IMR-90 (cell line): Measurements from ENCODE around the gene ZYG11B. TPM values are rescaled to one million over a fixed set of nuclear protein-coding genes. Genes with fewer than 3 reads are reported as not detected.
A peak's percentile ranks its signal among the peaks of the same experiment; 100 is the strongest.

Experiments
- ATAC-seq: fragments of 200-7000 bp; cut with Tn5 transposase; 2 replicates; pipeline ENCODE4 v1.9.1; 2020; ENCODE audit warnings: low read depth, mild to moderate bottlenecking, moderate library complexity
- BruUV-seq: library from RNA; stranded (reverse); fragments of 400-500 nt; replicated peaks from 2 replicates; lab custom pipeline; 2021; lab: Mats Ljungman, UMichigan
- CTCF ChIA-PET: fragments of 300-600 bp; formaldehyde crosslinking; extraction: SDS; loops from one replicate; lab custom pipeline; 2021; ENCODE audit warnings: antibody characterized with exemption; lab: Yijun Ruan, JAX
- POLR2A ChIA-PET: fragments of 300-600 bp; sonication (Branson Sonifier 250); formaldehyde crosslinking; loops from one replicate; lab custom pipeline; 2022; ENCODE audit warnings: antibody characterized with exemption; ENCODE audit not compliant: unreplicated experiment; lab: Charles Lee
- DNase-seq: peaks from one replicate; pipeline ENCODE4 v3.0.0; 2013
- H2AFZ ChIP-seq: replicated peaks from 2 replicates; pipeline ENCODE3; 2013; ENCODE audit warnings: low read length, mild to moderate bottlenecking; ENCODE audit not compliant: poor library complexity
- H2AK5ac ChIP-seq: 2 replicates; pipeline ENCODE4 v1.6.1; 2013; ENCODE audit warnings: low read depth, low read length, inconsistent platforms
- H2AK9ac ChIP-seq: replicated peaks from 2 replicates; pipeline ENCODE3; 2013; ENCODE audit warnings: mild to moderate bottlenecking, low read depth, low read length, moderate library complexity; ENCODE audit not compliant: poor library complexity
- H2BK120ac ChIP-seq: 2 replicates; pipeline ENCODE4 v1.6.1; 2013; ENCODE audit warnings: low read depth, low read length, inconsistent platforms
- H2BK15ac ChIP-seq: 3 replicates; pipeline ENCODE4 v1.6.1; 2013; ENCODE audit warnings: low read depth, low read length, inconsistent platforms
- H2BK20ac ChIP-seq: 2 replicates; pipeline ENCODE4 v1.6.1; 2013; ENCODE audit warnings: low read depth, mild to moderate bottlenecking, inconsistent platforms, low read length, moderate library complexity
- H2BK5ac ChIP-seq: 2 replicates; pipeline ENCODE4 v1.6.1; 2013; ENCODE audit warnings: mild to moderate bottlenecking, low read depth, low read length, inconsistent platforms; ENCODE audit not compliant: poor library complexity, severe bottlenecking
- H3K14ac ChIP-seq: replicated peaks from 2 replicates; pipeline ENCODE4 v1.6.1; 2013; ENCODE audit warnings: low read depth, low read length, inconsistent platforms
- H3K18ac ChIP-seq: 2 replicates; pipeline ENCODE4 v1.6.1; 2013; ENCODE audit warnings: low read depth, low read length, control low read depth
- H3K23ac ChIP-seq: 2 replicates; pipeline ENCODE4 v1.6.1; 2013; ENCODE audit warnings: low read depth, low read length, inconsistent platforms
- H3K27ac ChIP-seq: 2 replicates; pipeline ENCODE4 v1.5.1; 2013; ENCODE audit warnings: mild to moderate bottlenecking, control low read depth, low read length; ENCODE audit not compliant: insufficient read depth
- H3K27me3 ChIP-seq: 2 replicates; pipeline ENCODE4 v1.6.1; 2013; ENCODE audit warnings: low read length; ENCODE audit not compliant: control insufficient read depth, insufficient read depth
- H3K36me3 ChIP-seq: 2 replicates; pipeline ENCODE4 v1.6.1; 2013; ENCODE audit warnings: low read length, mixed read lengths; ENCODE audit not compliant: control insufficient read depth, insufficient read depth
- H3K4ac ChIP-seq: 2 replicates; pipeline ENCODE4 v1.6.1; 2013; ENCODE audit warnings: low read depth, low read length, inconsistent platforms
- H3K4me1 ChIP-seq: 2 replicates; pipeline ENCODE4 v1.6.1; 2013; ENCODE audit warnings: low read length, mixed read lengths; ENCODE audit not compliant: control insufficient read depth, insufficient read depth
- H3K4me2 ChIP-seq: 2 replicates; pipeline ENCODE4 v1.6.1; 2013; ENCODE audit warnings: low read depth, mild to moderate bottlenecking, control low read depth, low read length, moderate library complexity
- H3K4me3 ChIP-seq: 2 replicates; pipeline ENCODE4 v1.5.1; 2013; ENCODE audit warnings: low read depth, mild to moderate bottlenecking, control low read depth, low read length, moderate library complexity; ENCODE audit not compliant: insufficient read depth
- H3K56ac ChIP-seq: 2 replicates; pipeline ENCODE4 v1.6.1; 2013; ENCODE audit warnings: low read length, inconsistent platforms; ENCODE audit not compliant: insufficient read depth; ENCODE audit errors: extremely low read depth
- H3K79me1 ChIP-seq, 2 experiments: 2 replicates each; pipeline ENCODE4 v1.6.1; 2013; ENCODE audit warnings: low read length in 2 of 2, inconsistent platforms in 1 of 2, low read depth in 1 of 2
- H3K9ac ChIP-seq: 2 replicates; pipeline ENCODE4 v1.6.1; 2013; ENCODE audit warnings: low read depth, low read length, control low read depth
- H3K9me1 ChIP-seq: 2 replicates; pipeline ENCODE4 v1.6.1; 2013; ENCODE audit warnings: low read length, inconsistent platforms; ENCODE audit not compliant: insufficient read depth
- H3K9me3 ChIP-seq: 2 replicates; pipeline ENCODE4 v1.6.1; 2013; ENCODE audit warnings: low read length; ENCODE audit not compliant: control insufficient read depth, insufficient read depth
- H4K20me1 ChIP-seq: 2 replicates; pipeline ENCODE4 v1.6.1; 2013; ENCODE audit warnings: low read length, inconsistent platforms; ENCODE audit not compliant: insufficient read depth
- H4K5ac ChIP-seq: 2 replicates; pipeline ENCODE4 v1.6.1; 2013; ENCODE audit warnings: mild to moderate bottlenecking, low read depth, low read length, control low read depth
- H4K8ac ChIP-seq, 2 experiments: 2 replicates each; pipeline ENCODE4 v1.6.1; 2013; ENCODE audit warnings: low read depth in 2 of 2, low read length in 2 of 2, control low read depth in 1 of 2, inconsistent platforms in 1 of 2
- H4K91ac ChIP-seq: 2 replicates; pipeline ENCODE4 v1.6.1; 2013; ENCODE audit warnings: low read depth, low read length, inconsistent platforms; ENCODE audit not compliant: insufficient read depth
- BHLHE40 ChIP-seq: fragments of 150-350 bp; IDR thresholded peaks from 2 replicates; pipeline ENCODE4 v1.6.1; 2016; ENCODE audit warnings: mild to moderate bottlenecking, low read depth, low read length
- CEBPB ChIP-seq: IDR thresholded peaks from 2 replicates; pipeline ENCODE4 v1.6.1; 2012; ENCODE audit warnings: low read depth, low read length, improper control_type of control experiment
- CHD1 ChIP-seq: IDR thresholded peaks from 2 replicates; pipeline ENCODE4 v1.6.1; 2012; ENCODE audit warnings: low read depth, low read length, improper control_type of control experiment
- FOS ChIP-seq: fragments of 150-350 bp; IDR thresholded peaks from 2 replicates; pipeline ENCODE4 v1.6.1; 2016; ENCODE audit warnings: low read depth, low read length
- MAFK ChIP-seq: IDR thresholded peaks from 2 replicates; pipeline ENCODE4 v1.6.1; 2012; ENCODE audit warnings: low read depth, low read length, improper control_type of control experiment
- MXI1 ChIP-seq: IDR thresholded peaks from 2 replicates; pipeline ENCODE4 v1.6.1; 2012; ENCODE audit warnings: low read depth, mild to moderate bottlenecking, low read length, moderate library complexity, borderline replicate concordance
- NFE2L2 ChIP-seq: fragments of 150-350 bp; IDR thresholded peaks from 2 replicates; pipeline ENCODE4 v1.6.1; 2016; ENCODE audit warnings: low read depth, mild to moderate bottlenecking, low read length
- RAD21 ChIP-seq: IDR thresholded peaks from 2 replicates; pipeline ENCODE4 v1.6.1; 2012; ENCODE audit warnings: low read length, improper control_type of control experiment
- RCOR1 ChIP-seq: IDR thresholded peaks from 2 replicates; pipeline ENCODE4 v1.6.1; 2012; ENCODE audit warnings: mild to moderate bottlenecking, low read length, improper control_type of control experiment; ENCODE audit not compliant: insufficient replicate concordance
- USF2 ChIP-seq: fragments of 150-350 bp; IDR thresholded peaks from 2 replicates; pipeline ENCODE4 v1.6.1; 2017; ENCODE audit warnings: mild to moderate bottlenecking, antibody characterized with exemption, low read length, low read depth
- WGBS, 2 experiments: methylation state at CpG; one replicate each; pipeline versions ENCODE4 v1.1.5 to v1.1.7; 2013; ENCODE audit warnings: missing lambda C conversion rate in 2 of 2; ENCODE audit not compliant: insufficient read length in 1 of 2; ENCODE audit errors: extremely low coverage in 2 of 2; 5-methylcytosine and 5-hydroxymethylcytosine counted together
- dilution Hi-C: fragments of 300-500 bp; cut with HindIII; formaldehyde crosslinking; loops from one replicate; pipeline ENCODE4 v1.14.3; 2018; ENCODE audit warnings: low sequenced_read_pairs; ENCODE audit not compliant: unreplicated experiment
- in situ Hi-C: fragments of 300-500 bp; cut with MboI; formaldehyde crosslinking; loops from 3 replicates; pipeline ENCODE4 v1.14.3; 2019; ENCODE audit warnings: low sequenced_read_pairs, inconsistent platforms, mixed read lengths
- intact Hi-C: fragments of 100-400 bp; cut with micrococcal nuclease; formaldehyde crosslinking; loops from 2 replicates; pipeline ENCODE4 v1.10.0; 2022
- polyA plus RNA-seq, 3 experiments: library from polyadenylated mRNA; depleted of rRNA; stranded (reverse); fragments of >200 nt; gene quantifications; 2 replicates each; pipeline ENCODE4 v1.2.3, GENCODE V29; 2012; ENCODE audit warnings: low replicate concordance in 1 of 3
- total RNA-seq: library from RNA; depleted of rRNA; stranded (reverse); fragments of >200 nt; gene quantifications from 2 replicates; pipeline ENCODE4 v1.2.3, GENCODE V29; 2012

The ZYG11B gene
- total and polyA plus RNA-seq, 2 of the 4 experiments (the other 2 are of a cell fraction) = 8.1 to 55.2 TPM

GRCh38 chr1:52707927-52708655 lies 18.2 kb upstream of the ZYG11B start:
- 33% methylated on average over 1 of the region's 5 CpGs; no CpG with 5 or more reads in 1 of the 2 experiments for WGBS, 2 experiments
- H3K14ac ChIP-seq = peak overlapping the region; percentile 89
- H2BK20ac ChIP-seq = peak overlapping the region; percentile 96
- peaks cover 10% of the 10 kb centered on the region for H3K9me1 ChIP-seq
- no peaks in the 10 kb centered on the region for H4K20me1 ChIP-seq
- no peaks in the 10 kb centered on the region for H3K9me3 ChIP-seq
- H2AK5ac ChIP-seq = peak overlapping the region; percentile 82; the same call in 1 of the 2 replicates
- peak overlapping the region; percentile 82 for H4K5ac ChIP-seq
- H2AFZ ChIP-seq = peak overlapping the region; percentile 68
- peak overlapping the region; percentile 82; the same call in 1 of the 2 replicates for H3K23ac ChIP-seq
- peak overlapping the region; percentile 92 for H3K4ac ChIP-seq
- POLR2A ChIA-PET = no interaction called here
- H3K56ac ChIP-seq = peak overlapping the region; percentile 50; the same call in 1 of the 2 replicates
- H3K4me3 ChIP-seq = no peak overlapping the region
- H3K36me3 ChIP-seq = no peaks in the 10 kb centered on the region
- H3K27ac ChIP-seq = peak overlapping the region; percentile 88
- peak overlapping the region; percentile 97 for H2BK120ac ChIP-seq
- H4K8ac ChIP-seq = peak overlapping the region; percentile 55 to 84
- ATAC-seq (peak; percentile 93), DNase-seq (peak; percentile 84)
- H3K4me1 ChIP-seq = peaks cover 4% of the 10 kb centered on the region
- CTCF ChIA-PET = interaction anchor here (0.6 kb wide), 1 partner anchor 18 kb away, joined by 3 read pairs; no protein-coding TSS in a partner anchor
- in situ Hi-C loops = loop anchor here (10.0 kb wide), 1 partner anchor 477 kb away; no protein-coding TSS in a partner anchor
- BruUV-seq = no TSS peak
- no peaks in the 10 kb centered on the region for H3K27me3 ChIP-seq
- dilution Hi-C loops = no loop called here
- peak overlapping the region; percentile 74 for H4K91ac ChIP-seq
- intact Hi-C loops = loop anchor here (10.0 kb wide), 1 partner anchor 217 kb away; the partner anchor contains the start of genes ECHDC2 and SCP2
- peak overlapping the region; percentile 76 for H3K18ac ChIP-seq
- H2BK5ac ChIP-seq = peak overlapping the region; percentile 87
- H2BK15ac ChIP-seq = peak overlapping the region; percentile 84; the same call in 2 of the 3 replicates
- 0 out of 2 replicates have a peak overlapping the region, but pooled peaks have one; percentile 21 for H3K4me2 ChIP-seq
- H3K79me1 ChIP-seq = peaks cover 0 to 4% of the 10 kb centered on the region in 2 experiments; a peak in 1 of 4 replicates
- peak overlapping the region; percentile 89 for H2AK9ac ChIP-seq
- peak; percentile 66; the same call in 1 of the 2 replicates for TF ChIP-seq BHLHE40
- peak; percentile 54 for TF ChIP-seq RCOR1
- no peak for TF ChIP-seq RAD21
- no peak for TF ChIP-seq CHD1
- peak; percentile 64; the same call in 1 of the 2 replicates for TF ChIP-seq USF2
- no peak for TF ChIP-seq FOS
- no peak for TF ChIP-seq MAFK
- no peak for TF ChIP-seq CEBPB
- no peak for TF ChIP-seq NFE2L2
- TF ChIP-seq MXI1 = no peak
- no peak overlapping the region for H3K9ac ChIP-seq
